GM13976 (cell line): Measurements from ENCODE around the gene C7orf33.

Experiments used
- DNase-seq: peaks from one replicate; pipeline ENCODE4 v3.0.0; 2012; ENCODE audit warnings: low spot score
- in situ Hi-C: fragments of 300-500 bp; cut with MboI; formaldehyde crosslinking; loops from one replicate; pipeline ENCODE4 v1.12.0; 2022; ENCODE audit warnings: low sequenced_read_pairs, mixed read lengths, inconsistent platforms; ENCODE audit not compliant: unreplicated experiment
- TF ChIP-seq, protein P1 (sequence below): IDR thresholded peaks from 2 replicates; pipeline ENCODE4 v1.5.1; 2012; ENCODE audit warnings: borderline replicate concordance, mild to moderate bottlenecking; ENCODE audit not compliant: insufficient read depth; ENCODE audit errors: extremely low read depth, missing control alignments, control extremely low read depth

C7orf33 gene

GRCh38 chr7:148609045-148609725, 18.6 kb downstream of the C7orf33 start:
- in situ Hi-C loops: no loop called here
- no peak for DNase-seq
- TF ChIP-seq, protein P1, sequence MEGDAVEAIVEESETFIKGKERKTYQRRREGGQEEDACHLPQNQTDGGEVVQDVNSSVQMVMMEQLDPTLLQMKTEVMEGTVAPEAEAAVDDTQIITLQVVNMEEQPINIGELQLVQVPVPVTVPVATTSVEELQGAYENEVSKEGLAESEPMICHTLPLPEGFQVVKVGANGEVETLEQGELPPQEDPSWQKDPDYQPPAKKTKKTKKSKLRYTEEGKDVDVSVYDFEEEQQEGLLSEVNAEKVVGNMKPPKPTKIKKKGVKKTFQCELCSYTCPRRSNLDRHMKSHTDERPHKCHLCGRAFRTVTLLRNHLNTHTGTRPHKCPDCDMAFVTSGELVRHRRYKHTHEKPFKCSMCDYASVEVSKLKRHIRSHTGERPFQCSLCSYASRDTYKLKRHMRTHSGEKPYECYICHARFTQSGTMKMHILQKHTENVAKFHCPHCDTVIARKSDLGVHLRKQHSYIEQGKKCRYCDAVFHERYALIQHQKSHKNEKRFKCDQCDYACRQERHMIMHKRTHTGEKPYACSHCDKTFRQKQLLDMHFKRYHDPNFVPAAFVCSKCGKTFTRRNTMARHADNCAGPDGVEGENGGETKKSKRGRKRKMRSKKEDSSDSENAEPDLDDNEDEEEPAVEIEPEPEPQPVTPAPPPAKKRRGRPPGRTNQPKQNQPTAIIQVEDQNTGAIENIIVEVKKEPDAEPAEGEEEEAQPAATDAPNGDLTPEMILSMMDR: no peak

GRCh38 chr7:148611692-148612091, 21.1 kb downstream of the C7orf33 start:
- in situ Hi-C loops: no loop called here
- DNase-seq: no peak
- TF ChIP-seq, protein P1: no peak

DNA sequence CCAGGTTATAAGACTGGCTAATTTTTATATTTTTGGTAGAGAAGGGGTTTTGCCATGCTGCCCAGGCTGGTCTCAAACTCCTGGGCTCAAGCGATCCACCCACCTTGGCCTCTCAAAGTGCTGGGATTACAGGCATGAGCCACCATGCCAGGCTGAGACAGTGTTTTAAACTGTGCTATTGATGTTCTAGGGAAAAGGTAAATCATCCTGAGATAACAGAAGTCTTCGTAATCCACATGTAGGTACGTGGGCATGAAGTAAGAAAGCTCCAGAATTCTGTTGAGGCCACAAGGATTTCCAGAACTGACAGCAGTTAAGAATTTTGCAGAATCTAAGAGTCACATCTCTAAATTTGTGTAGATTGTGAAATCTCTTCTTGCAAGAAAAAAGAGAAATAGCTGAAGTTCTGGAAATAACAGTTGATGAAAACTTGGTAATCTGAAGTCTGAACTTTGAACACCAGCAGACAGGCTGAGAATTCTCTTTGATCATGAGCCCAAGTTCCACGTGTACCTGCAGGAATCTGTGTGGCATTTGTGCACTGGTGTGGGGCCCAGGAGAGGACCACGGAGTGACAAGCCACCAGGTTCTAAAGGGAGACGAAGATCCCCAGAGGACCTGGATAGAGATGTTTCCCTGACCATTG, 24.6 kb downstream of the C7orf33 start:
- TF ChIP-seq, protein P1: no peak
- no peak for DNase-seq
- in situ Hi-C loops: no loop called here

- in situ Hi-C loops: no loop called here
- no peak for DNase-seq
- TF ChIP-seq, protein P1: no peak
Observed at GRCh38 chr7:148620749-148621359, 30.3 kb downstream of the C7orf33 start.

DNA sequence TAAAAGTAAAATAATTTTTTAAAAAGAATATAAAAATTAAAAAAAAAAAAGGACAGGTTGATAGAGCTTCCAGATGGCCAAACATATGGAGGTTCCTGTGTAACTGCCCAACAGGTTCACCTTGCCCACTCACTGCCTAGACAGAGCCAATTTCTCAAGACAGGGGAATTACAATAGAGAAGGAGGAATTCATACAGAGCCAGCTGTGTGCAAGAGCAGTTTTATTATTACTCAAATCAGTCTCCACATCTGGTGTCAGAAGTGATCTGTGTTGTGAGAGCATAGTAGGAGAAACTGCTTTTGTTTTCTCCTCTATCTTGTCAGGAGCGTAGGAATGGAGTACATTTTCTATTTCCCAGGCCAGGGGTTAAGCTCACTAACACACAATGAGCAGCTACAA, 31.0 kb downstream of the C7orf33 start:
- in situ Hi-C loops: no loop called here
- TF ChIP-seq, protein P1: no peak
- DNase-seq: no peak

DNA sequence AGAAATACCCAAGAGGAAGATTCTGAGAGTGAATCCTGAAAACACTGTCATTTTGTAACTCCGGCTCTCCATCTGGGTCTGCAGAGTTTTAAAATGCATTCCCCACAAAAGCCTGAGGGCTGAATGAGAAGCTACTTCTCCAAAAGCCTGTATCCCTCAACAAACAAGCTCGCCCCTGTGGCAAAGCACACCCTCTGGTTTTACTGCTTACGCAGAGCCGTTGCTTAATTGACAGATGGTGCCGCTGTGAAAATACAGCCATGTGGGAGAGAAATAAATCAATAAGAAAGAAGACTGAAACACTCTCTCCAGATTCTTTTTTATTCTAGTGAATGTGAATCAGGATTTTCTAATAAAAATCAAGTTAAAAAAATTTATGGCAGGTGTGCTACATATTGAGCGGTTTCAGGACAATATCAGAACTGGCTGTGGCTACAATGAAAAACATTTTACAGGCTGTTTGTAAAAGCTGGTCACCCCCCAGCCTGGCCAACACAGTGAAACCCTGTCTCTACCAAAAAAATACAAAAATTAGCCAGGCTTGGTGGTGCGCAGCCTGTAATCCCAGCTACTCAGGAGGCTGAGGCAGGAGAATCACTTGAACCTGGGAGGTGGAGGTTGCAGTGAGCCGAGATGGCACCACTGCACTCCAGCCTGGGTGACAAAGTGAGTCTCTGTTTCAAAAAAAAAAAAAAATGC, 32.5 kb downstream of the C7orf33 start:
- DNase-seq: no peak
- TF ChIP-seq, protein P1: no peak
- in situ Hi-C loops: no loop called here
